Sigmoid colon (tissue), 4 donors: ENCODE data around the gene PIGB.

Experiments used
- POLR2A ChIP-seq, 2 donors: fragments of 450-650 bp; IDR thresholded peaks; one replicate each; pipeline ENCODE4 v1.6.1; 2016; ENCODE audit warnings: antibody characterized with exemption in 2 of 2, mild to moderate bottlenecking in 2 of 2, moderate library complexity in 2 of 2
- POLR2AphosphoS5 ChIP-seq, 4 donors: sonication (generic); formaldehyde crosslinking; IDR thresholded peaks; one replicate each; pipeline ENCODE4 v1.6.1; 2017; ENCODE audit warnings: antibody characterized with exemption in 4 of 4
- TF ChIP-seq, protein P1 (sequence below), 4 experiments: fragments of 450-650 bp in 3 of 4; fragments of 200-600 bp in 1 of 4; IDR thresholded peaks; one replicate each; pipeline ENCODE4 v1.5.1; 2016 to 2019; ENCODE audit warnings: antibody characterized with exemption in 4 of 4, mild to moderate bottlenecking in 3 of 4, moderate library complexity in 2 of 4

GRCh38 chr15:55337160-55337559 lies 18.1 kb downstream of the PIGB start:
- TF ChIP-seq, protein P1, sequence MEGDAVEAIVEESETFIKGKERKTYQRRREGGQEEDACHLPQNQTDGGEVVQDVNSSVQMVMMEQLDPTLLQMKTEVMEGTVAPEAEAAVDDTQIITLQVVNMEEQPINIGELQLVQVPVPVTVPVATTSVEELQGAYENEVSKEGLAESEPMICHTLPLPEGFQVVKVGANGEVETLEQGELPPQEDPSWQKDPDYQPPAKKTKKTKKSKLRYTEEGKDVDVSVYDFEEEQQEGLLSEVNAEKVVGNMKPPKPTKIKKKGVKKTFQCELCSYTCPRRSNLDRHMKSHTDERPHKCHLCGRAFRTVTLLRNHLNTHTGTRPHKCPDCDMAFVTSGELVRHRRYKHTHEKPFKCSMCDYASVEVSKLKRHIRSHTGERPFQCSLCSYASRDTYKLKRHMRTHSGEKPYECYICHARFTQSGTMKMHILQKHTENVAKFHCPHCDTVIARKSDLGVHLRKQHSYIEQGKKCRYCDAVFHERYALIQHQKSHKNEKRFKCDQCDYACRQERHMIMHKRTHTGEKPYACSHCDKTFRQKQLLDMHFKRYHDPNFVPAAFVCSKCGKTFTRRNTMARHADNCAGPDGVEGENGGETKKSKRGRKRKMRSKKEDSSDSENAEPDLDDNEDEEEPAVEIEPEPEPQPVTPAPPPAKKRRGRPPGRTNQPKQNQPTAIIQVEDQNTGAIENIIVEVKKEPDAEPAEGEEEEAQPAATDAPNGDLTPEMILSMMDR (IDR thresholded peaks at IDR 0.05): no peak
- no peak for TF ChIP-seq POLR2A (IDR thresholded peaks at IDR 0.05)
- TF ChIP-seq POLR2AphosphoS5 (IDR thresholded peaks at IDR 0.05): no peak
